Effector CD8-positive, alpha-beta T cell (primary cell): ENCODE results near the gene SFT2D1.
"Not testable (repeated sequence)": the region's sequence is repeated elsewhere in the genome, so short reads cannot be mapped to it uniquely, and the experiment has no call there.

ENCODE experiments used
- DNase-seq: peaks from one replicate; lab custom pipeline; 2025; lab: John Stamatoyannopoulos, UW

The SFT2D1 gene

GRCh38 chr6:166364456-166364855 is 22.1 kb upstream of the SFT2D1 start:
- DNase-seq, result no peak

- not testable (repeated sequence) for DNase-seq
Measured at GRCh38 chr6:166362427-166362826, 20.1 kb upstream of the SFT2D1 start.

- DNase-seq, result no peak
Measured at GRCh38 chr6:166361077-166361429, 18.7 kb upstream of the SFT2D1 start.

GRCh38 chr6:166360243-166361076 is 18.1 kb upstream of the SFT2D1 start:
- no peak for DNase-seq

- DNase-seq, result no peak
Measured at GRCh38 chr6:166355552-166355951, 13.2 kb upstream of the SFT2D1 start.

- no peak for DNase-seq
Measured at GRCh38 chr6:166354965-166355364, 12.6 kb upstream of the SFT2D1 start.

- no peak for DNase-seq
Measured at GRCh38 chr6:166354143-166354542, 11.8 kb upstream of the SFT2D1 start.

GRCh38 chr6:166353507-166353906 is 11.2 kb upstream of the SFT2D1 start:
- no peak for DNase-seq

GRCh38 chr6:166352923-166353322 is 10.6 kb upstream of the SFT2D1 start:
- no peak for DNase-seq

- no peak for DNase-seq
Measured at GRCh38 chr6:166351715-166352285, 9.5 kb upstream of the SFT2D1 start.

- no peak for DNase-seq
Measured at GRCh38 chr6:166348305-166348949, 6.1 kb upstream of the SFT2D1 start.

- DNase-seq, result no peak
Measured at GRCh38 chr6:166346965-166347364, 4.6 kb upstream of the SFT2D1 start.

GRCh38 chr6:166346449-166346848 is 4.1 kb upstream of the SFT2D1 start:
- DNase-seq, result no peak

- not testable (repeated sequence) for DNase-seq
Measured at GRCh38 chr6:166345672-166346071, 3.3 kb upstream of the SFT2D1 start.

GRCh38 chr6:166344921-166345320 is 2.6 kb upstream of the SFT2D1 start:
- DNase-seq, result not testable (repeated sequence)

- no peak for DNase-seq
Measured at GRCh38 chr6:166344240-166344639, 1.9 kb upstream of the SFT2D1 start.

- no peak for DNase-seq
Measured at GRCh38 chr6:166343150-166343487, 774 bp upstream of the SFT2D1 start.

GRCh38 chr6:166341977-166342348 is 382 bp downstream of the SFT2D1 start:
- DNase-seq, result no peak

- DNase-seq, result no peak
Measured at GRCh38 chr6:166341464-166341863, 881 bp downstream of the SFT2D1 start.

- no peak for DNase-seq
Measured at GRCh38 chr6:166338854-166339253, 3.5 kb downstream of the SFT2D1 start.

- no peak for DNase-seq
Measured at GRCh38 chr6:166336847-166337246, 5.5 kb downstream of the SFT2D1 start.

- no peak for DNase-seq
Measured at GRCh38 chr6:166335378-166336302, 6.7 kb downstream of the SFT2D1 start.
